NCI-H524 treated with DMSO at 0.1 percent for 48 hours (cell line): ENCODE measurements around the gene PHC2.

Experiments used
- DNase-seq: peaks from one replicate; lab custom pipeline; 2025; lab: John Stamatoyannopoulos, UW

PHC2 gene

GRCh38 chr1:33349778-33350610, 80.9 kb downstream of the PHC2 start:
- DNase-seq, result no peak

DNA sequence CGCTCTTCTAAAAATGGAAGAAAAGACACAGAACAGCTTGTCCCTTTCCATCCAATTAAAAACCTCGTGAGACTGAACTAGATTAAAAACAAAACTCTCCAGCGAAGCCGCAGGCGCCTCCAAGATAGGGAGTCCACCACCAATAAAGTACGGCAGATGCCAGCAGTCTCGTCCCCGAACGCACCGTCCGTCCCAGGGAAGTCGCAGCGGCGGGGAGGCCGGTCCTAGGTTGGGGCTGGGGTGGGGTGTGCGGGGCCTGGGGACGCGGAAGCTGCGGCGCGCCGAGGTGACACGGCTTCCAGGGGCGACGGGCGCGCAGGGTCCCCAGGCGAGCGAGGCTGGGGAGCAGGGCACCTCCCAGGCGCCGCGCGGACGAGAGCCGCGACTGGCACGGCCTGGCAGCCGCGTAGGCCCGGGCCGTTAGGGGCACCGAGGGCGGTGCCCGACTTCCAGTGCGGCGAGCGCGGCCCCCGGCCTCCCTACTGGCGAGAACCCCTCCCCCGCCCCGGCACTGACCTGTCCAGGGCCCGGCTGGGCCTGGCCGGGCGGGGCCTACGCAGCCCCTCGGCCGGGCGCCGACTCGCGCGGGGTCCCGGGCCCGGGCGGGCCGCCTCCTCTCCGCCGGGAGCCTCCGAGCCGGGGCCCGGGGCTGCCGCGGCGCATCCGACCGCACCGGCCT, 81.7 kb downstream of the PHC2 start:
- no peak for DNase-seq

DNA sequence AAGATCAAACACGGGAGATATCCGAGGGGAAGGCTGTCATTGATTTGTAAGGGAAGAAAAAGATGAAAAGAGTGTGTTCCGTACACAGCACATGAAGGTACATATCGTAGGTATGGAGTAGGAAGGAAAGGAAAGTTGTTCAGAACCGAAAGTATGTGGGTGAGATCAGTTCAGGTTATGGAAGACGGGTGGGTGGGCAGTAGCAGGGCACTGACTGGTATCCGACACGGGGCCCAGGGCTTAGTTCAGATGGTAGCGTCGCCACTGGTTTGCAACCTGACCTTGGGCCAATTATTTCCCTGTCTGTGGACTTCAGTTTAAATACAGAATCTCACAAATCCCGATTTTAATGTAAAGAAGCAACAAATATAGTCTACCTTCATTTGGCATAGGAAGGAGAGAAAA, 82.2 kb downstream of the PHC2 start:
- no peak for DNase-seq

GRCh38 chr1:33348194-33348593, 82.7 kb downstream of the PHC2 start:
- no peak for DNase-seq

- DNase-seq, result no peak
Measured at GRCh38 chr1:33347650-33347992, 83.3 kb downstream of the PHC2 start.

DNA sequence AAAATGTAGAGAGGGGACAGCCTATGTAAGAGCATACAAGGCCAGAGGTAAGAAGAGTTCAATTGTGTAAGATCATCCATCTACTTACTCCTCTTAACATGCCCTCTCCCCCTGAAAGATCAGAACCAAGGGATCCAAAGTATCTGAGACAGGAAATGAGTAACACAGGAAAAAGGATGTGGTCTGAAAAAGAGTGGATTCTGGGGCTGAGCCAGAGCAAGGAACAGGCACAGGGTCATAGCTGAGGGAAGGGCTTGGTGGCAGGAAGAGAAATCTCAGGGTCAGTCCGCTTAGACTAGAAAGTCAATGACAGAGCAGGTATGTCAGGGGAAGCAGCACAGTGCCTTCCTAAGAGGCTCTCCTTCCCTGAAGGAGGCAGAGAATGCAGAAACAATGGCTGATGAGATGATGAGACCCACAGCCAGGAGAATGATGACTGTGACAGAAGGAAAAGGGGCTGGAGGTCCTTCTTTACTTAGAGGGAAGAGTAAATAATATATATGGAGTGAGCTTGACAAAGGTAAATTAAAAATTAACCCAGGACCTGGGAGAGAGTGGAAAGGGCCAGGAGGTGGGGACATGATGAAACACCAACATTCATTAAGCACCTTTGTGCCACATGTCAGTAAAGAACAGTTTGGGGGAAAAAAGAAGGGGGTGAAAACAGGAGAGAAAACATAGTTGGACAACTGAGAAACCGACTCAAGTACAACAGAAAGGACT, 83.8 kb downstream of the PHC2 start:
- no peak for DNase-seq

DNA sequence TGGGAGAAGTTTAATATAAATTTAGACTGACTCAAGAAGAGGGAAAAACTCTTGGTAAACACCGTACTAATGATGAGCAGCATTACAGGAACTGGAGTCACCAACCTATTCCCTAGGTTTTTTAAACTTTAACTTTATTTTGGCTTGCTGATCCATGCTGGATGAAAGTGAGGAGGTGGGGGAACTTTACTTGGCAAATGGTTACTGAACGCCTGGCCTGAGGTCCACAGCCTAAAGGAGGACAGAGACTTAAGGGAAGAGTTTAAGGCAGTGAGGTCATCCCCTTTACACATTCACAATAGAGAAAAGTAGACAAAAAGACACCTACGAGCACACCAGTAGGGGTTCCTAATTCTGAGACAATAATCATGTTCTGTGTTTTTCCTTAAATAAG, 84.4 kb downstream of the PHC2 start:
- no peak for DNase-seq

- DNase-seq, result no peak
Measured at GRCh38 chr1:33344896-33345560, 85.9 kb downstream of the PHC2 start.

DNA sequence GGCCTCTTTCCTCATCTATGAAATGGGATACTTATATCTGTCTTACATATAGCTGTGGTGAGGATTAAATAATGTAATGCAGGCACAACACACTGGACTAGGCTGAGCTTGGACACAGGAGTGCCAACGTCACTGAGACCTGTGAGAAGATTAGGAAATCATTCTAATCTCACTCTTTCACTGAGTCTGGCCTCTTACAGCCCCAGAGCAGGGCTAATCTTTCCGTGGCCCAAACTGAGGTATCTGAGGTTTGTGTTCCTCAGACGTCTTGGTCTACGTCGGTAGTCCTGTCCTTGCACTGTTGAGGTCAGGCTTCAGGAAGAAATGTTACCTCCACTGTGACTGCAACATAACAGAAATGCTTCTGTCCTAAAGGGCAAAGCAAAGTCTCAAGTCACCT, 87.4 kb downstream of the PHC2 start:
- no peak for DNase-seq

DNA sequence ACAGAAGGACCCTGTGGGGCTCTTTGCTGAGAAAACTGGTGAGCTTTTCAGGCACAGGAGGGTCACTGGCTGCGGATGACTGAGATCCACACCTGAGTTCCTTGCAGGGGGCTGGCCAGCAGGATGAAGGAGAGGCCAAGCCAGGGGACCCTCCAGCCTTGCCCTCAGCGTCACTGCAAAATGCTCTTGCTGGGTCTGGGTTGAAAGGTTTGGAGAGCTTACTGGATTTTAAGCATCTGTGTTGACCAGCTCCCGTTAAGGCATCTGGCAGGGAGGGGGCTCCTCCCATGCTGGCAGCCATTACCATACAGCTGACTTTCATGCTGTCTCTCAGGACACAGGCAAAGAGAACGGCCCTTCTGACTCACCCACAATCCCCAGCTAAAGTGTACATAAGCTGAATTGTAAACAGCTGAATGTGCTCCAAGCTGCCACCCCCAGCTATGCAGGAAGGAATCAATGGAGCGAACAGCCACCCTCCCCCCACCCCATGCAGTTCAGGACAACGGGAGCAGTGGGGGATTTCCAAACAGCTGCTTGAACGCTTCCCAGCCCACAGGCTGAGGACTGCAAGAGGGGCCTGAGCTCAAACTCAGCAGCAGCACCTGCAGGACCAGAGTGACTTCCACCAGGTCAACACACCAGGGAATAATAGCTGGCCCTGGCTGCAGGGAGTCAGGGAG, 88.7 kb downstream of the PHC2 start:
- DNase-seq, result peak; percentile 74

- no peak for DNase-seq
Measured at GRCh38 chr1:33341190-33341589, 89.7 kb downstream of the PHC2 start.

DNA sequence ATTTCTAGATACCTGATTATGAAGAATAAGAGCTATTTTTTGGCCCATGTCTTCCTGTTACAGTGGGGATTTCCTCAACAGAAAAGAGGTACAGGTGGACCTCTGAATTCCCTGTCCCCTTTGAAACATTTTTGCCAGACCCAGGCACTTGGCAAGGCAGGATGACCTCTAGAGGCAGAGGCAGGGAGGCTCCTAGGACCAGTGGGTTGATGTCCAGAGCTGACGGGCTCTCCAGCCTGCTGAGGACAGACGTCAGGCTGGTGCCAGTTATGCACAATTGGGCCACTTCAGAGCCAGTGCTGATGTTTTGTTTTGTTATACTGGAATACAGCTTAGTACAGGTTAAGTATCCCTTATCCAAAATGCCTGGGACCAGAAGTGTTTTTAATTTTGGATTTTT, 91.5 kb downstream of the PHC2 start:
- DNase-seq, result no peak

GRCh38 chr1:33338440-33339211, 92.3 kb downstream of the PHC2 start:
- peak; percentile 51 for DNase-seq

GRCh38 chr1:33338048-33338439, 92.9 kb downstream of the PHC2 start:
- DNase-seq, result no peak

GRCh38 chr1:33337441-33337840, 93.5 kb downstream of the PHC2 start:
- DNase-seq, result no peak

DNA sequence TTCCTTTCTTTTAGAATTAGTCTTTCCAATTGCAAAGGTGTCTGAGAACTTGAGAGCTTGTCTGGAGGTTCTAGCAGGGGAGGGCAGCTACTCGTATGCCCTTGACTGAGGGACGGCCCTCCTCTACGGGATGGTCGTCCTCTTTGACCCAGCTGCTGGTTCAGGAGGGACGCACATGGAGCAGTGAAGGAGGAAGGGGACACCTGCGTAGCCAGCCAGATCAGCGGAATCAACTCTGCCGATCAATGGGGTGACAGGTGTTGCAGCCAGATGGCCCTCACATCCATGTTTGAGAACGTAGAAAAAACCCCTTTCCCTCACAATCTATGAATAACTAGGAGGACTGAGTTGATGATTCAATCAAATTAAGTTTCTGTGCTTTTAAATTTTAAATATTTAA, 94.3 kb downstream of the PHC2 start:
- DNase-seq, result peak; percentile 91

- no peak for DNase-seq
Measured at GRCh38 chr1:33335020-33335419, 95.9 kb downstream of the PHC2 start.

DNA sequence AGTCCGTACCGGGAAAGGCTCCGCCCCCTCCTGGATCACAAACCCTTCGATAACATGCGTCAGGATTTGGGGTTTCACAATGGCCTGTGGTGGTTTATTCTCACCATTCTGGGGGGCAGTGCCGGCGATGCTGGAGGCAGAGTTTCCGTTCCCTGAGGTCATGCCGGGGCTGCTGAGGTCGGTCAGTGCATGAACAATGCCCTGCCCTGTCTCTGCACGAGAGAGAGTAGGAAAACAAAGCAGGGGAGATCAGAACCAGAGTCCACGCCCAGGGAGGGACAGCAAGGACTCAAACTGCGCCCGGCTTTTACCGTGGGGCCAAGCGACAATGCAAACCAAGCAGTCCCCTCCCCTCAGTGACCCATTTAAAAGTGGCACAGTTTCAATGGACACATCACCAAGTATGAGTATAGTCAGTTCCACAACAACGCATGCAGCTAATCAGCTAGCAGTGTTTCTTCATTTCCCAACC, 96.8 kb downstream of the PHC2 start:
- no peak for DNase-seq

DNA sequence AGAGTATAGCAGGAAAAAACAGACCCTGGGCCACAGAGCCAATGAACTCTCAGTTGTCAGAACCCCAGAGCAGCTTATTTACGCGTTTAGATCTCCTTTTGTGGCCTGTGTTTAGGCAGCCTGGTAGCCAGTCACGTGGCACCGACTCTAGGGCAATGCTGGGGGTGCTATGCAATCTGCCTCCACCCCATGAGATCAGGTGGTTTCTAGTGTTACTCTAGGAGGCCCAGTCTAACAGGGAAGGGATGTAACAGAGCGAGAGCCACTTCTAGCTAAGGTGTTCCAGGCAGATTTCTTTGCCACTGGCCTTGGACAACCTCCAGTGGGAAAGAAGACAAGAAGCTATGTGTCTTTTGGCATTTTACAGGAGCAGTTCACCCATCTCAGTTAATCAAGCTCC, 98.0 kb downstream of the PHC2 start:
- DNase-seq, result no peak

DNA sequence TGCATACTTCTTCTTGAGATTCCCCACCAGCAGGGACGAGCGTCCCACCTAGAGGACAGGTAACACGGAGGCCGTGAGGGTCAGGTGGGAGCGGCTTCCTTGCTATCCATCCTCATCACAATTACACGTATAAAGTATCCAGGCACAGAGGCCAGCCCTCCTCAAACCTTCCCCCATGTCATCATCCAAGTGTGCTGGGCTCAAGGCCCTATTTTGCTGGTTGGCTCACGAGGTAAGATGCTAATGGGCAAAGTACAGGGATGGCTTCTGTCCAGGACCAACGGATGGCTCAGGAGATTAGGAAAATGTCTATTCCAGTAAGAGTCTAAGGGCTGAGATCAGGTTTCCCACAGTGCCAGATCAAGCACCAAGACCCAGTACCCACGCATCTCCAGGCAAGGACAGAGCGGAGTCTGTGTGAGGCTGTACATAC, 98.5 kb downstream of the PHC2 start:
- no peak for DNase-seq
